Naive thymus-derived CD8-positive, alpha-beta T cell (primary cell): ENCODE data around the gene TNNC1. TPM values are rescaled to one million over a fixed set of nuclear protein-coding genes. Genes with fewer than 3 reads are reported as not detected.
A peak's percentile ranks its signal among the peaks of the same experiment; 100 is the strongest.

Experiments used
- ATAC-seq, 2 donors: fragments of 150-1000 bp; cut with Tn5 transposase in 1 of 2; sonication (Bioruptor Pico), chemical (Tn5 transposase) in 1 of 2; 1 replicate in 1 of 2; 2 replicates in 1 of 2; pipeline ENCODE4 v1.10.0; 2021; ENCODE audit warnings: mild to moderate bottlenecking in 2 of 2, moderate library complexity in 2 of 2
- POLR2A ChIA-PET: fragments of 350-600 bp; sonication (Branson Sonifier 250); formaldehyde crosslinking; loops from one replicate; lab custom pipeline; 2021; ENCODE audit warnings: antibody characterized with exemption; lab: Charles Lee
- DNase-seq, 10 donors: peaks; one replicate each; pipeline versions ENCODE4 v3.0.0 to v3.0.0-alpha.2; 2020 to 2022
- H3K27ac Mint-ChIP-seq, 10 donors: one replicate each; pipeline ENCODE4 v1.8.0; 2020 to 2022; ENCODE audit warnings: mild to moderate bottlenecking in 10 of 10, mixed read lengths in 10 of 10, moderate library complexity in 4 of 10, inconsistent platforms in 1 of 10
- H3K27me3 Mint-ChIP-seq, 5 donors: one replicate each; pipeline ENCODE4 v1.8.0; 2021 to 2022; ENCODE audit warnings: mixed read lengths in 5 of 5
- H3K36me3 Mint-ChIP-seq, 3 donors: one replicate each; pipeline ENCODE4 v1.8.0; 2020 to 2022; ENCODE audit warnings: mixed read lengths in 3 of 3, mild to moderate bottlenecking in 2 of 3, inconsistent platforms in 1 of 3
- H3K4me1 Mint-ChIP-seq, 4 donors: one replicate each; pipeline ENCODE4 v1.8.0; 2021 to 2022; ENCODE audit warnings: mixed read lengths in 4 of 4
- H3K4me3 Mint-ChIP-seq, 10 donors: one replicate each; pipeline ENCODE4 v1.8.0; 2020 to 2022; ENCODE audit warnings: mild to moderate bottlenecking in 10 of 10, mixed read lengths in 10 of 10, moderate library complexity in 6 of 10, inconsistent platforms in 1 of 10
- H3K9me3 Mint-ChIP-seq, 9 donors: one replicate each; pipeline ENCODE4 v1.8.0; 2020 to 2022; ENCODE audit warnings: mixed read lengths in 9 of 9, mild to moderate bottlenecking in 3 of 9, inconsistent platforms in 1 of 9, moderate library complexity in 1 of 9
- polyA plus RNA-seq, 3 donors: library from polyadenylated mRNA; unstranded; fragments of 300-500 nt; fragmentation: Illumina TruSeq; gene quantifications; one replicate each; pipeline ENCODE4 v1.2.3, GENCODE V29; 2021
- total RNA-seq, 8 experiments: library from RNA in 2 of 8; stranded (reverse) in 2 of 8; gene quantifications; one replicate each; pipeline ENCODE4 v1.2.3 and lab custom pipeline; 2021 to 2026

TNNC1 gene
- total and polyA plus RNA-seq, 5 experiments from 2014 or later: 0.60 to 7.8 (median 1.4) TPM

- H3K27ac Mint-ChIP-seq: no peak overlapping the region
- POLR2A ChIA-PET: no interaction called here
- DNase-seq (peak in 1 of 10 donors; percentile 57), ATAC-seq (no peak)
- H3K36me3 Mint-ChIP-seq: no peaks in the 10 kb centered on the region
- no peak overlapping the region for H3K4me3 Mint-ChIP-seq
- peaks cover 0 to 3% (median 0%) of the 10 kb centered on the region in 4 donors for H3K4me1 Mint-ChIP-seq
- H3K27me3 Mint-ChIP-seq: no peaks in the 10 kb centered on the region
- no peaks in the 10 kb centered on the region for H3K9me3 Mint-ChIP-seq
Measured at GRCh38 chr3:52435246-52436101, 18.4 kb downstream of the TNNC1 start.

GRCh38 chr3:52434491-52435115 is 19.2 kb downstream of the TNNC1 start:
- ATAC-seq (no peak), DNase-seq (peak in 1 of 10 donors; percentile 47)
- H3K27me3 Mint-ChIP-seq: no peaks in the 10 kb centered on the region
- no peaks in the 10 kb centered on the region for H3K36me3 Mint-ChIP-seq
- no peaks in the 10 kb centered on the region for H3K9me3 Mint-ChIP-seq
- POLR2A ChIA-PET: no interaction called here
- peak overlapping the region in 1 of 10 donors; percentile 25 for H3K27ac Mint-ChIP-seq
- H3K4me3 Mint-ChIP-seq: no peak overlapping the region
- peaks cover 0 to 3% (median 0%) of the 10 kb centered on the region in 4 donors for H3K4me1 Mint-ChIP-seq

GRCh38 chr3:52433996-52434479 is 19.8 kb downstream of the TNNC1 start:
- no peaks in the 10 kb centered on the region for H3K9me3 Mint-ChIP-seq

GRCh38 chr3:52433328-52433995 is 20.4 kb downstream of the TNNC1 start:
- ATAC-seq: no peak

More at GRCh38 chr3:52433996-52434479, 19.8 kb downstream of the TNNC1 start:
- H3K27me3 Mint-ChIP-seq: no peaks in the 10 kb centered on the region
- peak in 1 of 10 donors; percentile 6 for DNase-seq
- peak overlapping the region in 1 of 10 donors; percentile 21 for H3K27ac Mint-ChIP-seq
- no peak for ATAC-seq
- H3K4me3 Mint-ChIP-seq: no peak overlapping the region
- H3K36me3 Mint-ChIP-seq: no peaks in the 10 kb centered on the region
- POLR2A ChIA-PET: no interaction called here
- H3K4me1 Mint-ChIP-seq: peaks cover 0 to 3% (median 0%) of the 10 kb centered on the region in 4 donors

GRCh38 chr3:52432691-52433141 is 21.1 kb downstream of the TNNC1 start:
- Mint-ChIP-seq H3K9me3 (no peaks in the 10 kb centered on the region), H3K27me3 (peaks cover 0 to 1% (median 0%) of the 10 kb centered on the region in 5 donors), H3K4me3 (no peak overlapping the region), H3K4me1 (peaks cover 0 to 3% (median 0%) of the 10 kb centered on the region in 4 donors), H3K27ac (no peak overlapping the region), H3K36me3 (no peaks in the 10 kb centered on the region)
- peak in 1 of 10 donors; percentile 58 for DNase-seq
- ATAC-seq: no peak
- POLR2A ChIA-PET: no interaction called here

More at GRCh38 chr3:52433328-52433995, 20.4 kb downstream of the TNNC1 start:
- no peak overlapping the region for H3K4me3 Mint-ChIP-seq
- H3K27me3 Mint-ChIP-seq: peaks cover 0 to under 1% (median 0%) of the 10 kb centered on the region in 5 donors
- no peaks in the 10 kb centered on the region for H3K36me3 Mint-ChIP-seq
- POLR2A ChIA-PET: no interaction called here
- no peaks in the 10 kb centered on the region for H3K9me3 Mint-ChIP-seq
- H3K27ac Mint-ChIP-seq: peak overlapping the region in 1 of 10 donors; percentile 21
- peak in 1 of 10 donors; percentile 23 for DNase-seq
- H3K4me1 Mint-ChIP-seq: peaks cover 0 to 3% (median 0%) of the 10 kb centered on the region in 4 donors

- ATAC-seq: no peak
- no peaks in the 10 kb centered on the region for H3K36me3 Mint-ChIP-seq
- no peaks in the 10 kb centered on the region for H3K9me3 Mint-ChIP-seq
- POLR2A ChIA-PET: no interaction called here
- no peak overlapping the region for H3K4me3 Mint-ChIP-seq
- H3K4me1 Mint-ChIP-seq: peaks cover 0 to 3% (median 0%) of the 10 kb centered on the region in 4 donors
- DNase-seq: peak in 1 of 10 donors; percentile 48
- peaks cover 0 to 1% (median 0%) of the 10 kb centered on the region in 5 donors for H3K27me3 Mint-ChIP-seq
- peak overlapping the region in 1 of 10 donors; percentile 24 for H3K27ac Mint-ChIP-seq
Measured at GRCh38 chr3:52432225-52432624, 21.6 kb downstream of the TNNC1 start.

- Mint-ChIP-seq H3K27ac (peak overlapping the region in 2 of 10 donors; percentile 22 to 24), H3K27me3 (peaks cover 0 to 1% (median 0%) of the 10 kb centered on the region in 5 donors), H3K4me1 (peaks cover 0 to 3% (median 0%) of the 10 kb centered on the region in 4 donors), H3K36me3 (no peaks in the 10 kb centered on the region), H3K4me3 (no peak overlapping the region), H3K9me3 (no peaks in the 10 kb centered on the region)
- POLR2A ChIA-PET: interaction anchor here (0.6 kb wide), 1 partner anchor 227 kb away, joined by 4 read pairs; no protein-coding TSS in a partner anchor
- DNase-seq (peak in 1 of 10 donors; percentile 58), ATAC-seq (no peak)
Measured at GRCh38 chr3:52431459-52432223, 22.2 kb downstream of the TNNC1 start.

GRCh38 chr3:52430416-52430810 is 23.4 kb downstream of the TNNC1 start:
- POLR2A ChIA-PET: no interaction called here
- H3K9me3 Mint-ChIP-seq: no peaks in the 10 kb centered on the region
- H3K27ac Mint-ChIP-seq: no peak overlapping the region
- H3K36me3 Mint-ChIP-seq: no peaks in the 10 kb centered on the region
- ATAC-seq (no peak), DNase-seq (no peak)
- peaks cover 0 to 3% (median 0%) of the 10 kb centered on the region in 4 donors for H3K4me1 Mint-ChIP-seq
- peaks cover 0 to 1% (median 0%) of the 10 kb centered on the region in 5 donors for H3K27me3 Mint-ChIP-seq
- no peak overlapping the region for H3K4me3 Mint-ChIP-seq

- peaks cover 0 to 1% (median 0%) of the 10 kb centered on the region in 5 donors for H3K27me3 Mint-ChIP-seq
- ATAC-seq: no peak
- H3K4me3 Mint-ChIP-seq: no peak overlapping the region
- H3K36me3 Mint-ChIP-seq: no peaks in the 10 kb centered on the region
- no peaks in the 10 kb centered on the region for H3K9me3 Mint-ChIP-seq
- peaks cover 0 to 3% (median 0%) of the 10 kb centered on the region in 4 donors for H3K4me1 Mint-ChIP-seq
- POLR2A ChIA-PET: no interaction called here
- DNase-seq: peak in 1 of 10 donors; percentile 45
- H3K27ac Mint-ChIP-seq: no peak overlapping the region
Measured at GRCh38 chr3:52429779-52430415, 23.9 kb downstream of the TNNC1 start.

GRCh38 chr3:52429031-52429430 is 24.8 kb downstream of the TNNC1 start:
- H3K4me1 Mint-ChIP-seq: peaks cover 0 to 3% (median 0%) of the 10 kb centered on the region in 4 donors
- H3K9me3 Mint-ChIP-seq: no peaks in the 10 kb centered on the region
- H3K4me3 Mint-ChIP-seq: no peak overlapping the region
- POLR2A ChIA-PET: interaction anchor here (0.7 kb wide), 1 partner anchor 184 kb away, joined by 3 read pairs; no protein-coding TSS in a partner anchor
- no peaks in the 10 kb centered on the region for H3K36me3 Mint-ChIP-seq
- H3K27ac Mint-ChIP-seq: no peak overlapping the region
- H3K27me3 Mint-ChIP-seq: peaks cover 0 to 1% (median 0%) of the 10 kb centered on the region in 5 donors
- peak in 1 of 10 donors; percentile 50 for DNase-seq
- ATAC-seq: no peak
